GM23338 (cell line): ENCODE data around the gene TCERG1. TPM values are rescaled to one million over a fixed set of nuclear protein-coding genes. Genes with fewer than 3 reads are reported as not detected.

Source experiments
- ATAC-seq: fragments of 200-7000 bp; cut with Tn5 transposase; 3 replicates; pipeline ENCODE4 v1.9.1; 2020
- DNase-seq: peaks from one replicate; pipeline ENCODE4 v3.0.0-alpha.2; 2015; ENCODE audit warnings: low spot score
- H2AFZ ChIP-seq: fragments of 200-600 bp; sonication (generic); 2 replicates; pipeline ENCODE4 v1.8.0; 2016; ENCODE audit warnings: antibody characterized with exemption, mild to moderate bottlenecking, moderate library complexity
- H3F3A ChIP-seq: fragments of 200-600 bp; sonication (generic); replicated peaks from 2 replicates; pipeline ENCODE4 v1.8.0; 2017; ENCODE audit warnings: antibody characterized with exemption, mixed run types, low read depth
- H3K27ac ChIP-seq: fragments of 200-600 bp; sonication (generic); 2 replicates; pipeline ENCODE4 v1.6.1; 2016; ENCODE audit warnings: low read depth
- H3K27me3 ChIP-seq: fragments of 200-600 bp; sonication (generic); 2 replicates; pipeline ENCODE4 v1.8.0; 2016; ENCODE audit warnings: mild to moderate bottlenecking, mixed run types, moderate library complexity; ENCODE audit not compliant: insufficient read depth
- H3K36me3 ChIP-seq: fragments of 200-600 bp; sonication (generic); 2 replicates; pipeline ENCODE4 v1.8.0; 2016; ENCODE audit warnings: mild to moderate bottlenecking; ENCODE audit not compliant: insufficient read depth
- H3K4me1 ChIP-seq: fragments of 200-600 bp; sonication (generic); 2 replicates; pipeline ENCODE4 v1.8.0; 2016; ENCODE audit warnings: mild to moderate bottlenecking, moderate library complexity; ENCODE audit not compliant: insufficient read depth
- H3K4me2 ChIP-seq: fragments of 200-600 bp; sonication (generic); 2 replicates; pipeline ENCODE4 v1.7.1; 2017; ENCODE audit warnings: mixed run types
- H3K4me3 ChIP-seq: fragments of 200-600 bp; sonication (generic); 2 replicates; pipeline ENCODE4 v1.6.1; 2016; ENCODE audit warnings: mixed run types
- H3K79me2 ChIP-seq: fragments of 200-600 bp; sonication (generic); replicated peaks from 2 replicates; pipeline ENCODE4 v1.8.0; 2017; ENCODE audit warnings: mild to moderate bottlenecking; ENCODE audit not compliant: insufficient read depth
- H3K9me2 ChIP-seq: fragments of 200-600 bp; sonication (generic); 2 replicates; pipeline ENCODE4 v1.8.0; 2017; ENCODE audit not compliant: insufficient read depth
- H4K20me1 ChIP-seq: fragments of 200-600 bp; sonication (generic); replicated peaks from 2 replicates; pipeline ENCODE4 v1.8.0; 2017; ENCODE audit warnings: mild to moderate bottlenecking; ENCODE audit not compliant: insufficient read depth
- H3K27ac Mint-ChIP-seq: 2 replicates; pipeline ENCODE4 v1.8.0; 2020; ENCODE audit warnings: inconsistent platforms, mild to moderate bottlenecking, moderate library complexity, mixed read lengths
- H3K27me3 Mint-ChIP-seq: 3 replicates; pipeline ENCODE4 v1.8.0; 2022; ENCODE audit warnings: low read depth, mild to moderate bottlenecking, moderate library complexity, mixed read lengths, inconsistent platforms; ENCODE audit not compliant: insufficient read depth, poor library complexity
- H3K36me3 Mint-ChIP-seq: 3 replicates; pipeline ENCODE4 v1.8.0; 2021; ENCODE audit warnings: low read depth, mild to moderate bottlenecking, inconsistent platforms, moderate library complexity, mixed read lengths
- H3K4me1 Mint-ChIP-seq: 3 replicates; pipeline ENCODE4 v1.8.0; 2020; ENCODE audit warnings: mild to moderate bottlenecking, inconsistent platforms, mixed read lengths
- H3K4me3 Mint-ChIP-seq: 3 replicates; pipeline ENCODE4 v1.8.0; 2021; ENCODE audit warnings: moderate library complexity, mild to moderate bottlenecking, inconsistent platforms, mixed read lengths
- H3K9me3 Mint-ChIP-seq: 3 replicates; pipeline ENCODE4 v1.8.0; 2020; ENCODE audit warnings: moderate library complexity, mild to moderate bottlenecking, inconsistent platforms, mixed read lengths
- EZH2 ChIP-seq: fragments of 200-600 bp; sonication (generic); IDR thresholded peaks from one replicate; pipeline ENCODE4 v1.8.0; 2017; ENCODE audit warnings: antibody characterized with exemption, mild to moderate bottlenecking, low read depth; ENCODE audit not compliant: unreplicated experiment
- EZH2phosphoT487 ChIP-seq: fragments of 200-600 bp; sonication (generic); IDR thresholded peaks from one replicate; pipeline ENCODE4 v1.8.1; 2018; ENCODE audit warnings: antibody characterized with exemption; ENCODE audit not compliant: unreplicated experiment
- JUNB ChIP-seq: IDR thresholded peaks from one replicate; pipeline ENCODE4 v1.6.1; 2016; ENCODE audit warnings: antibody characterized with exemption; ENCODE audit not compliant: unreplicated experiment
- REST ChIP-seq: IDR thresholded peaks from one replicate; pipeline ENCODE4 v1.6.1; 2018; ENCODE audit warnings: antibody characterized with exemption; ENCODE audit not compliant: unreplicated experiment
- STAT1 ChIP-seq: IDR thresholded peaks from one replicate; pipeline ENCODE4 v1.6.1; 2016; ENCODE audit warnings: antibody characterized with exemption; ENCODE audit not compliant: unreplicated experiment
- ZNF331 ChIP-seq: fragments of 250-450 bp; sonication (Bioruptor Pico); IDR thresholded peaks from 2 replicates; pipeline ENCODE4 v1.5.0; 2020; ENCODE audit warnings: low read depth, mild to moderate bottlenecking, moderate library complexity
- ZNF462 ChIP-seq: fragments of 250-450 bp; sonication (Bioruptor Pico); IDR thresholded peaks from 2 replicates; pipeline ENCODE4 v1.5.0; 2020; ENCODE audit warnings: mild to moderate bottlenecking, moderate library complexity
- polyA plus RNA-seq: library from polyadenylated mRNA; unstranded; fragments of >200 nt; fragmentation: Nextera tagmentation; extraction: Ambion mirVana; gene quantifications from 2 replicates; pipeline ENCODE4 v1.2.1, GENCODE V29; 2016
- total RNA-seq: library from RNA; depleted of rRNA; stranded (reverse); fragments of >200 nt; shearing (Covaris generic); gene quantifications from 2 replicates; pipeline ENCODE4 v1.2.3, GENCODE V29; 2014
- TF ChIP-seq, protein P1 (sequence below): IDR thresholded peaks from 2 replicates; pipeline ENCODE4 v1.6.1; 2016; ENCODE audit warnings: antibody characterized with exemption
- TF ChIP-seq, protein P2 (sequence below), 2 experiments: fragments of 200-600 bp in 1 of 2; sonication (generic) in 1 of 2; conservative IDR thresholded peaks; 2 replicates each; pipeline versions ENCODE4 v1.5.1 to v1.6.1; 2016 to 2017; ENCODE audit warnings: antibody characterized with exemption in 2 of 2, low read depth in 2 of 2, mild to moderate bottlenecking in 2 of 2, moderate library complexity in 1 of 2

Gene TCERG1
- total and polyA plus RNA-seq, 2 experiments from 2014 or later = 127 to 178 TPM

- H3K4me1 Mint-ChIP-seq = no peaks in the 10 kb centered on the region
- no peak overlapping the region for H3K4me3 Mint-ChIP-seq
- no peak overlapping the region for H3K27ac ChIP-seq
- H3K36me3 Mint-ChIP-seq = no peaks in the 10 kb centered on the region
- H3K79me2 ChIP-seq = no peaks in the 10 kb centered on the region
- H3K9me3 Mint-ChIP-seq = no peaks in the 10 kb centered on the region
- H3K27me3 Mint-ChIP-seq = peaks cover 2% of the 10 kb centered on the region
- no peaks in the 10 kb centered on the region for H3K27me3 ChIP-seq
- H3K4me3 ChIP-seq = no peak overlapping the region
- ATAC-seq = peak; percentile 33; the same call in 1 of the 3 replicates
- no peaks in the 10 kb centered on the region for H3K4me1 ChIP-seq
- no peak overlapping the region for H3K4me2 ChIP-seq
- H3K36me3 ChIP-seq = no peaks in the 10 kb centered on the region
- H3K9me2 ChIP-seq = no peaks in the 10 kb centered on the region
- H2AFZ ChIP-seq = no peak overlapping the region
- H3K27ac Mint-ChIP-seq = no peak overlapping the region
- no peaks in the 10 kb centered on the region for H3F3A ChIP-seq
- TF ChIP-seq ZNF462 (CRISPR knock-in tag) (no peak), REST (no peak), JUNB (no peak), EZH2phosphoT487 (no peak), STAT1 (no peak), ZNF331 (CRISPR knock-in tag) (no peak), EZH2 (no peak)
- TF ChIP-seq, protein P1, sequence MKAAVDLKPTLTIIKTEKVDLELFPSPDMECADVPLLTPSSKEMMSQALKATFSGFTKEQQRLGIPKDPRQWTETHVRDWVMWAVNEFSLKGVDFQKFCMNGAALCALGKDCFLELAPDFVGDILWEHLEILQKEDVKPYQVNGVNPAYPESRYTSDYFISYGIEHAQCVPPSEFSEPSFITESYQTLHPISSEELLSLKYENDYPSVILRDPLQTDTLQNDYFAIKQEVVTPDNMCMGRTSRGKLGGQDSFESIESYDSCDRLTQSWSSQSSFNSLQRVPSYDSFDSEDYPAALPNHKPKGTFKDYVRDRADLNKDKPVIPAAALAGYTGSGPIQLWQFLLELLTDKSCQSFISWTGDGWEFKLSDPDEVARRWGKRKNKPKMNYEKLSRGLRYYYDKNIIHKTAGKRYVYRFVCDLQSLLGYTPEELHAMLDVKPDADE = no peak
- TF ChIP-seq, protein P2, sequence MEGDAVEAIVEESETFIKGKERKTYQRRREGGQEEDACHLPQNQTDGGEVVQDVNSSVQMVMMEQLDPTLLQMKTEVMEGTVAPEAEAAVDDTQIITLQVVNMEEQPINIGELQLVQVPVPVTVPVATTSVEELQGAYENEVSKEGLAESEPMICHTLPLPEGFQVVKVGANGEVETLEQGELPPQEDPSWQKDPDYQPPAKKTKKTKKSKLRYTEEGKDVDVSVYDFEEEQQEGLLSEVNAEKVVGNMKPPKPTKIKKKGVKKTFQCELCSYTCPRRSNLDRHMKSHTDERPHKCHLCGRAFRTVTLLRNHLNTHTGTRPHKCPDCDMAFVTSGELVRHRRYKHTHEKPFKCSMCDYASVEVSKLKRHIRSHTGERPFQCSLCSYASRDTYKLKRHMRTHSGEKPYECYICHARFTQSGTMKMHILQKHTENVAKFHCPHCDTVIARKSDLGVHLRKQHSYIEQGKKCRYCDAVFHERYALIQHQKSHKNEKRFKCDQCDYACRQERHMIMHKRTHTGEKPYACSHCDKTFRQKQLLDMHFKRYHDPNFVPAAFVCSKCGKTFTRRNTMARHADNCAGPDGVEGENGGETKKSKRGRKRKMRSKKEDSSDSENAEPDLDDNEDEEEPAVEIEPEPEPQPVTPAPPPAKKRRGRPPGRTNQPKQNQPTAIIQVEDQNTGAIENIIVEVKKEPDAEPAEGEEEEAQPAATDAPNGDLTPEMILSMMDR (conservative IDR thresholded peaks at IDR 0.05; ENCODE audit: low read depth in 2 of 2) = no peak
- H4K20me1 ChIP-seq = no peaks in the 10 kb centered on the region
- DNase-seq = no peak
These were observed 19.5 kb upstream of the TCERG1 start for GRCh38 chr5:146427619-146427997.
